ENCODE results near the gene MALSU1. TPM values are rescaled to one million over a fixed set of nuclear protein-coding genes. Genes with fewer than 3 reads are reported as not detected.

MALSU1 gene
- polyA plus RNA-seq, 1 of the 3 experiments (the other 2 are of a cell fraction) = 102 TPM

GRCh38 chr7:23347682-23348180 lies 48.6 kb downstream of the MALSU1 start (continued):
- TF ChIP-seq, protein P1, sequence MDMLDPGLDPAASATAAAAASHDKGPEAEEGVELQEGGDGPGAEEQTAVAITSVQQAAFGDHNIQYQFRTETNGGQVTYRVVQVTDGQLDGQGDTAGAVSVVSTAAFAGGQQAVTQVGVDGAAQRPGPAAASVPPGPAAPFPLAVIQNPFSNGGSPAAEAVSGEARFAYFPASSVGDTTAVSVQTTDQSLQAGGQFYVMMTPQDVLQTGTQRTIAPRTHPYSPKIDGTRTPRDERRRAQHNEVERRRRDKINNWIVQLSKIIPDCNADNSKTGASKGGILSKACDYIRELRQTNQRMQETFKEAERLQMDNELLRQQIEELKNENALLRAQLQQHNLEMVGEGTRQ (IDR thresholded peaks at IDR 0.05; ENCODE audit: borderline replicate concordance, low read depth, low read length) = no peak
- no peak for TF ChIP-seq FOXJ3 (CRISPR knock-in tag; IDR thresholded peaks at IDR 0.05)
- peak; percentile 71; the same call in 1 of the 2 replicates for TF ChIP-seq NFIC (IDR thresholded peaks at IDR 0.05; ENCODE audit: borderline replicate concordance)
- TF ChIP-seq EZH2phosphoT487 (IDR thresholded peaks at IDR 0.05; ENCODE audit: borderline replicate concordance, low read depth) = no peak
- peak; percentile 93 for TF ChIP-seq FOSL2 (IDR thresholded peaks at IDR 0.05; ENCODE audit: borderline replicate concordance, low read depth)
- TF ChIP-seq RXRA (IDR thresholded peaks at IDR 0.05; ENCODE audit: borderline replicate concordance, low read depth) = peak; percentile 87; the same call in 1 of the 2 replicates
- no peak for TF ChIP-seq IRF3 (IDR thresholded peaks at IDR 0.05; ENCODE audit: low read depth, low read length)
- TF ChIP-seq TCF12 (IDR thresholded peaks at IDR 0.05) = peak; percentile 94
- peak; percentile 66 for TF ChIP-seq POLR2AphosphoS5 (IDR thresholded peaks at IDR 0.05; ENCODE audit: low read depth, low read length)

GRCh38 chr7:23349484-23350157 lies 50.5 kb downstream of the MALSU1 start:
- CTCF ChIA-PET = interaction anchor here (1.0 to 1.6 kb wide), 5 partner anchors 8 to 195 kb away, joined by 3 to 6 read pairs (median 5); no protein-coding TSS in a partner anchor
- H2AFZ ChIP-seq (ENCODE audit: low read depth) = no peak overlapping the region
- H3K9me2 ChIP-seq = no peaks in the 10 kb centered on the region
- H3K9me3 ChIP-seq = no peaks in the 10 kb centered on the region
- POLR2A ChIA-PET = no interaction called here
- peaks cover 57% of the 10 kb centered on the region for H3K79me2 ChIP-seq (ENCODE audit: insufficient read depth)
- H3K27ac ChIP-seq (ENCODE audit: low read depth in 2 of 2, low read length in 1 of 2) = peak overlapping the region; percentile 70 to 89
- no peaks in the 10 kb centered on the region for H3K27me3 ChIP-seq (ENCODE audit: insufficient read depth)
- H3K4me3 ChIP-seq (ENCODE audit: low read depth in 2 of 2, low read length in 1 of 2) = peak overlapping the region in 1 of 2 experiments; percentile 14; a peak in 2 of 4 replicates
- DNase-seq = peak; percentile 32
- H3K4me1 ChIP-seq (ENCODE audit: control insufficient read depth in 1 of 2, insufficient read depth in 2 of 2, low read depth in 1 of 2, low read length in 1 of 2) = peaks cover 14 to 46% of the 10 kb centered on the region in 2 experiments
- 30% methylated on average over 7 of the region's 7 CpGs for WGBS (ENCODE audit: low lambda C conversion rate)
- peak overlapping the region; percentile 74 for H3K4me2 ChIP-seq
- no peak overlapping the region for H3K9ac ChIP-seq
- H4K20me1 ChIP-seq (ENCODE audit: insufficient read depth) = peaks cover 5% of the 10 kb centered on the region
- H3F3A ChIP-seq (replicated peaks; ENCODE audit: insufficient read depth) = peaks cover 53% of the 10 kb centered on the region
- peaks cover 29 to 32% of the 10 kb centered on the region in 2 experiments for H3K36me3 ChIP-seq (replicated peaks in 1 of 2; ENCODE audit: control insufficient read depth in 1 of 2, insufficient read depth in 2 of 2, low read length in 1 of 2)
- TF ChIP-seq RXRA (IDR thresholded peaks at IDR 0.05; ENCODE audit: borderline replicate concordance, low read depth) (peak; percentile 86), TCF12 (IDR thresholded peaks at IDR 0.05) (peak; percentile 95), CHD2 (IDR thresholded peaks at IDR 0.05; ENCODE audit: low read length, partially characterized antibody) (no peak), FOSL2 (IDR thresholded peaks at IDR 0.05; ENCODE audit: borderline replicate concordance, low read depth) (peak; percentile 96), CTCF (IDR thresholded peaks at IDR 0.05) (no peak), POLR2AphosphoS5 (IDR thresholded peaks at IDR 0.05; ENCODE audit: low read depth, low read length) (peak; percentile 78; the same call in 1 of the 2 replicates), NFIC (IDR thresholded peaks at IDR 0.05; ENCODE audit: borderline replicate concordance) (peak; percentile 96), SIN3A (IDR thresholded peaks at IDR 0.05; ENCODE audit: borderline replicate concordance, low read depth, low read length) (peak; percentile 61; the same call in 1 of the 2 replicates), GABPA (IDR thresholded peaks at IDR 0.05; ENCODE audit: low read depth) (no peak), GATA2 (CRISPR knock-in tag; IDR thresholded peaks at IDR 0.05) (no peak), FOXJ3 (CRISPR knock-in tag; IDR thresholded peaks at IDR 0.05) (no peak), MEF2A (IDR thresholded peaks at IDR 0.05; ENCODE audit: borderline replicate concordance, low read depth) (no peak), SMC3 (IDR thresholded peaks at IDR 0.05; ENCODE audit: low read depth, low read length) (no peak), RAD21 (IDR thresholded peaks at IDR 0.05; ENCODE audit: low read length) (no peak), TEAD4 (IDR thresholded peaks at IDR 0.05; ENCODE audit: borderline replicate concordance, insufficient read depth) (peak; percentile 91)
- TF ChIP-seq, protein P2, sequence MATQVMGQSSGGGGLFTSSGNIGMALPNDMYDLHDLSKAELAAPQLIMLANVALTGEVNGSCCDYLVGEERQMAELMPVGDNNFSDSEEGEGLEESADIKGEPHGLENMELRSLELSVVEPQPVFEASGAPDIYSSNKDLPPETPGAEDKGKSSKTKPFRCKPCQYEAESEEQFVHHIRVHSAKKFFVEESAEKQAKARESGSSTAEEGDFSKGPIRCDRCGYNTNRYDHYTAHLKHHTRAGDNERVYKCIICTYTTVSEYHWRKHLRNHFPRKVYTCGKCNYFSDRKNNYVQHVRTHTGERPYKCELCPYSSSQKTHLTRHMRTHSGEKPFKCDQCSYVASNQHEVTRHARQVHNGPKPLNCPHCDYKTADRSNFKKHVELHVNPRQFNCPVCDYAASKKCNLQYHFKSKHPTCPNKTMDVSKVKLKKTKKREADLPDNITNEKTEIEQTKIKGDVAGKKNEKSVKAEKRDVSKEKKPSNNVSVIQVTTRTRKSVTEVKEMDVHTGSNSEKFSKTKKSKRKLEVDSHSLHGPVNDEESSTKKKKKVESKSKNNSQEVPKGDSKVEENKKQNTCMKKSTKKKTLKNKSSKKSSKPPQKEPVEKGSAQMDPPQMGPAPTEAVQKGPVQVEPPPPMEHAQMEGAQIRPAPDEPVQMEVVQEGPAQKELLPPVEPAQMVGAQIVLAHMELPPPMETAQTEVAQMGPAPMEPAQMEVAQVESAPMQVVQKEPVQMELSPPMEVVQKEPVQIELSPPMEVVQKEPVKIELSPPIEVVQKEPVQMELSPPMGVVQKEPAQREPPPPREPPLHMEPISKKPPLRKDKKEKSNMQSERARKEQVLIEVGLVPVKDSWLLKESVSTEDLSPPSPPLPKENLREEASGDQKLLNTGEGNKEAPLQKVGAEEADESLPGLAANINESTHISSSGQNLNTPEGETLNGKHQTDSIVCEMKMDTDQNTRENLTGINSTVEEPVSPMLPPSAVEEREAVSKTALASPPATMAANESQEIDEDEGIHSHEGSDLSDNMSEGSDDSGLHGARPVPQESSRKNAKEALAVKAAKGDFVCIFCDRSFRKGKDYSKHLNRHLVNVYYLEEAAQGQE (IDR thresholded peaks at IDR 0.05; ENCODE audit: low read depth, low read length) = no peak
- TF ChIP-seq, protein P3, sequence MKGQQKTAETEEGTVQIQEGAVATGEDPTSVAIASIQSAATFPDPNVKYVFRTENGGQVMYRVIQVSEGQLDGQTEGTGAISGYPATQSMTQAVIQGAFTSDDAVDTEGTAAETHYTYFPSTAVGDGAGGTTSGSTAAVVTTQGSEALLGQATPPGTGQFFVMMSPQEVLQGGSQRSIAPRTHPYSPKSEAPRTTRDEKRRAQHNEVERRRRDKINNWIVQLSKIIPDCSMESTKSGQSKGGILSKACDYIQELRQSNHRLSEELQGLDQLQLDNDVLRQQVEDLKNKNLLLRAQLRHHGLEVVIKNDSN (IDR thresholded peaks at IDR 0.05; ENCODE audit: borderline replicate concordance, low read depth) = no peak
